ENCODE results near the gene BRCC3. TPM values are rescaled to one million over a fixed set of nuclear protein-coding genes. Genes with fewer than 3 reads are reported as not detected.

Gene BRCC3
- total RNA-seq, 4 donors from 2014 or later: 8.4 to 11.0 (median 10.2) TPM

GRCh38 chrX:155028129-155028528 is 43.2 kb upstream of the BRCC3 start:
- ATAC-seq (ENCODE audit: low FRiP score) (no peak), DNase-seq (ENCODE audit: low spot score) (no peak)
- TF ChIP-seq CTCF (IDR thresholded peaks at IDR 0.05): no peak

- ATAC-seq (ENCODE audit: low FRiP score) (no peak), DNase-seq (ENCODE audit: low spot score) (no peak)
- TF ChIP-seq CTCF (IDR thresholded peaks at IDR 0.05): no peak
These were observed 42.4 kb upstream of the BRCC3 start for GRCh38 chrX:155028877-155029291.

- DNase-seq (ENCODE audit: low spot score) (no peak), ATAC-seq (ENCODE audit: low FRiP score) (no peak)
- no peak for TF ChIP-seq CTCF (IDR thresholded peaks at IDR 0.05)
These were observed 39.7 kb upstream of the BRCC3 start for GRCh38 chrX:155031657-155032056.

DNA sequence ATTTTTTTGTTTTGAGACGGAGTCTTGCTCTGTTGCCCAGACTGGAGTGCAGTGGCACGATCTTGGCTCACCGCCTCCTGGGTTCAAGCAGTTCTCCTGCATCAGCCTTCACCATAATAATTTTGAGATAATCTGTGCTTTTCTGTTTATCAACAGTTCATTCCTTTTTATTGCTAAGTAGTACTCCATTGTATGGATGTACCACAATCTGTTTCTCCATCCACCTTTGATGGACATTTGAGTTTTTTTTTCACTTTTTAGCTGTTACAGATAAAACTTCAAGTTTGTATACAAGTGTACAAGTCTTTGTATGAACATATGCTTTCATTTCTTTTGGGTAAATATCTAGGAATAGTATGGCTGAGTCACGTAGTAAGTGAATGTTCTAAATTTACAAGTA is 35.6 kb upstream of the BRCC3 start:
- DNase-seq (ENCODE audit: low spot score) (no peak), ATAC-seq (ENCODE audit: low FRiP score) (no peak)
- no peak for TF ChIP-seq CTCF (IDR thresholded peaks at IDR 0.05)

GRCh38 chrX:155046129-155046810 is 25.0 kb upstream of the BRCC3 start:
- DNase-seq (ENCODE audit: low spot score) (no peak), ATAC-seq (ENCODE audit: low FRiP score) (no peak)
- no peak for TF ChIP-seq CTCF (IDR thresholded peaks at IDR 0.05)

- no peak for ATAC-seq (ENCODE audit: low FRiP score)
- TF ChIP-seq CTCF (IDR thresholded peaks at IDR 0.05): no peak
These were observed 24.3 kb upstream of the BRCC3 start for GRCh38 chrX:155046811-155047528.

More at GRCh38 chrX:155046811-155047528, 24.3 kb upstream of the BRCC3 start:
- no peak for DNase-seq (ENCODE audit: low spot score)

All from omental fat pad (tissue), 4 donors.